HFFc6 (cell line): ENCODE measurements around the gene ST8SIA4. TPM values are rescaled to one million over a fixed set of nuclear protein-coding genes. Genes with fewer than 3 reads are reported as not detected.
A peak's percentile ranks its signal among the peaks of the same experiment; 100 is the strongest.
"Not testable (repeated sequence)": the region's sequence is repeated elsewhere in the genome, so short reads cannot be mapped to it uniquely, and the experiment has no call there.

ENCODE experiments used
- DNase-seq: peaks from one replicate; pipeline ENCODE4 v3.0.0-alpha.2; 2018
- H3K27ac Mint-ChIP-seq: 2 replicates; pipeline ENCODE4 v1.8.0; 2020; ENCODE audit warnings: mild to moderate bottlenecking, mixed read lengths
- H3K27me3 Mint-ChIP-seq: 2 replicates; pipeline ENCODE4 v1.8.0; 2021; ENCODE audit warnings: mild to moderate bottlenecking, moderate library complexity, mixed read lengths; ENCODE audit not compliant: insufficient read depth
- H3K36me3 Mint-ChIP-seq: 2 replicates; pipeline ENCODE4 v1.8.0; 2021; ENCODE audit warnings: low read depth, mixed read lengths
- H3K4me1 Mint-ChIP-seq: 2 replicates; pipeline ENCODE4 v1.8.0; 2020; ENCODE audit warnings: low read depth, mixed read lengths
- H3K4me3 Mint-ChIP-seq: 2 replicates; pipeline ENCODE4 v1.8.0; 2020; ENCODE audit warnings: mild to moderate bottlenecking, moderate library complexity, mixed read lengths
- H3K9me3 Mint-ChIP-seq: 2 replicates; pipeline ENCODE4 v1.8.0; 2020; ENCODE audit warnings: mild to moderate bottlenecking, mixed read lengths
- total RNA-seq, 6 experiments: library from RNA; stranded (reverse); fragmentation: NEBNext Ultra II Directional; extraction: Animal tissue kit (Norgen Biotek cat#: 25700); gene quantifications; 2 replicates in 1 of 6; 3 replicates in 5 of 6; pipeline ENCODE4 v1.2.3, GENCODE V29; 2021
- TF ChIP-seq, protein P1 (sequence below): fragments of 200-600 bp; sonication (generic); IDR thresholded peaks from 2 replicates; pipeline ENCODE4 v1.5.0; 2021; ENCODE audit warnings: antibody characterized with exemption, mild to moderate bottlenecking

Gene ST8SIA4
- total RNA-seq, 6 experiments from 2014 or later: not detected

DNA sequence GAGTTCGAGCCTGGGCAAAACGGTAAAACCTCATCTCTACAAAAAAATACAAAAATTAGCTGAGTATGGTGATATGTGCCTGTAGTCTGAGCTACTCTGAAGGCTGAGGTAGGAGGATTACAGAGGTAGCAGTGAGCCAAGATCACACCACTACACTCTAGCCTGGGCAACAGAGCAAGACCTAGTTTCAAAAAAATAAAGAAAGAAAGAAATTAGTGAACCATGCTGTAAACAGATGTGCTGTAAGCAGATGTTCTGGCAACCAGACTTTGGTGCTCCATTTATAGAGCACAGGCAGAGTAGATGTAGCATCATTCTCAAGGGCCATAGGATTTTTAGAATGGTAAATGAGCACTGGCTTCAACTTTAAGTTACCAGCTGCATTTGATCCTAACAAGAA lies 115.4 kb downstream of the ST8SIA4 start:
- Mint-ChIP-seq H3K36me3 (no peaks in the 10 kb centered on the region), H3K27me3 (peaks cover 4% of the 10 kb centered on the region; the same call in 1 of the 2 replicates), H3K27ac (no peak overlapping the region), H3K4me1 (no peaks in the 10 kb centered on the region), H3K4me3 (no peak overlapping the region), H3K9me3 (no peaks in the 10 kb centered on the region)
- TF ChIP-seq, protein P1, sequence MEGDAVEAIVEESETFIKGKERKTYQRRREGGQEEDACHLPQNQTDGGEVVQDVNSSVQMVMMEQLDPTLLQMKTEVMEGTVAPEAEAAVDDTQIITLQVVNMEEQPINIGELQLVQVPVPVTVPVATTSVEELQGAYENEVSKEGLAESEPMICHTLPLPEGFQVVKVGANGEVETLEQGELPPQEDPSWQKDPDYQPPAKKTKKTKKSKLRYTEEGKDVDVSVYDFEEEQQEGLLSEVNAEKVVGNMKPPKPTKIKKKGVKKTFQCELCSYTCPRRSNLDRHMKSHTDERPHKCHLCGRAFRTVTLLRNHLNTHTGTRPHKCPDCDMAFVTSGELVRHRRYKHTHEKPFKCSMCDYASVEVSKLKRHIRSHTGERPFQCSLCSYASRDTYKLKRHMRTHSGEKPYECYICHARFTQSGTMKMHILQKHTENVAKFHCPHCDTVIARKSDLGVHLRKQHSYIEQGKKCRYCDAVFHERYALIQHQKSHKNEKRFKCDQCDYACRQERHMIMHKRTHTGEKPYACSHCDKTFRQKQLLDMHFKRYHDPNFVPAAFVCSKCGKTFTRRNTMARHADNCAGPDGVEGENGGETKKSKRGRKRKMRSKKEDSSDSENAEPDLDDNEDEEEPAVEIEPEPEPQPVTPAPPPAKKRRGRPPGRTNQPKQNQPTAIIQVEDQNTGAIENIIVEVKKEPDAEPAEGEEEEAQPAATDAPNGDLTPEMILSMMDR: no peak
- DNase-seq: no peak

DNA sequence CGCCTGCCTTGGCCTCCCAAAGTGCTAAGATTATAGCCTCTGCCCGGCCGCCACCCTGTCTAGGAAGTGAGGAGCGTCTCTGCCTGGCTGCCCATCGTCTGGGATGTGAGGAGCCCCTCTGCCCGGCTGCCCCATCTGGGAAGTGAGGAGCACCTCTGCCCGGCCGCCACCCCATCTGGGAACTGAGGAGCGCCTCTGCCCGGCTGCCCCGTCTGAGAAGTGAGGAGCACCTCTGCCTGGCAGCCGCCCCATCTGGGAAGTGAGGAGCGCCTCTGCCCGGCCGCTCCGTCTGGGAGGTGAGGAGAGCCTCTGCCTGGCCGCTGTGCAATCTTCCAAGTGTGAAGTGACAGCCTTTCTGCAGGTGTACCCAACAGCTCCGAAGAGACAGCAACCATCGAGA lies 117.5 kb downstream of the ST8SIA4 start:
- H3K4me3 Mint-ChIP-seq, H3K9me3 Mint-ChIP-seq, H3K36me3 Mint-ChIP-seq, H3K4me1 Mint-ChIP-seq, H3K27ac Mint-ChIP-seq, H3K27me3 Mint-ChIP-seq, DNase-seq: not testable (repeated sequence)

DNA sequence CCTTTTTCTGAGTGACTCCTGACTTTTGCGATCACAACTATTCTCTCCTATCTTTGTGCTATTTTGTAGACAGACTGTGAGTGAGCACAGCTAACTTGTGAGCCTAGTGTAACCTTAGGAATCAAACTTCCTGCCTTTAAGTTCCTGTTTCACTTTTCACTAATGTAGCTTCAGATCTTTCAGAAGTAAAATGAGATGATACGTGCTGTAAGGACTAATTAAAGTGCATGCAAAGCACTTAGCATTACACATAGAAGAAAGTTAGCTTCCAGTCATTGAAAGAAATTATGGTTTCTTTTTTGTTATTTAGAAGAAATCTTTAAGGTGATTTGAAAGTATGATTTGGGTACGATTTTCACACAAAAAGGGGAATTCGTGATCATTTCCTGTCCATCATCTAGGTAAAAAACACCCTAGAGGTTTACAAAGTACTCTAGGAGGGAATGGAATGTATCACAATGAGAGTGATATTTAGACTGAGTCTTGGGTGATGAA lies 122.7 kb downstream of the ST8SIA4 start:
- Mint-ChIP-seq H3K9me3 (no peaks in the 10 kb centered on the region), H3K27ac (no peak overlapping the region), H3K4me1 (peaks cover 22% of the 10 kb centered on the region), H3K27me3 (peaks cover 6% of the 10 kb centered on the region; the same call in 1 of the 2 replicates), H3K4me3 (no peak overlapping the region), H3K36me3 (no peaks in the 10 kb centered on the region)
- TF ChIP-seq, protein P1: no peak
- no peak for DNase-seq

DNA sequence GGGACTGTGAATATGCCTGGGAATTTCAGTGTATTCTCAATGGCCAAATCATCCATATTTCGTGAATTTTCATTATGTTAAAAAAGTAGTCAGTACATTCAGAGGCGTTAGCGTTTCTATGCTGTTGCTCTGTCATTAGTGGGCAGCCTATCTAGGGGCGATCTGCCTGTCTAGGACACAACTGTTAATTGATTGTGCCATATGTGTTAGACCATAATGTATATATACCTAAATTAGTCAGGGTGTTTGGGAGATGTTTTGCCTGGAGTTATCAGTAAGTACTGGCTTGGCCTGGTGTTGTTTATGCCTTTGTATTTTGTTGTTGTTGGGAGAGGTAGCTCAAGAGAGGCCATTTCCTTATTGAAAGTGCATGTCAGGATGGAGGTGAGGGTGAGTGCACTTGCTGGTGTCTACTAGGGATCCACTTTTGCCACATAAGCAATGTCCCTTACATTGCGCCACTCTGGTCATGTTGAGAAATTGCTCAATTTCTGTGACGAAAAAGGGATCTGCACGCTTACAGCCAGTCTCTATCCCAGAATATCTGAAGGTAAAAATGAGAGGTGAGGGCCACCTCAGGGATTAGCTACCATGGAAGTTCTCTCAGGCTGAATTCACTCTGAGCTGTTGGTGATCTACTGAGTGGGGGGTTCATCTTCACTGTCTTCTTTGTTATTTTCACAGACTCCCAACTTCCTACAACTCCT lies 123.3 kb downstream of the ST8SIA4 start:
- no peak overlapping the region for H3K27ac Mint-ChIP-seq
- no peak overlapping the region for H3K4me3 Mint-ChIP-seq
- H3K9me3 Mint-ChIP-seq: no peaks in the 10 kb centered on the region
- peaks cover 2% of the 10 kb centered on the region for H3K27me3 Mint-ChIP-seq
- no peaks in the 10 kb centered on the region for H3K36me3 Mint-ChIP-seq
- peaks cover 22% of the 10 kb centered on the region for H3K4me1 Mint-ChIP-seq
- DNase-seq: no peak
- TF ChIP-seq, protein P1: no peak

DNA sequence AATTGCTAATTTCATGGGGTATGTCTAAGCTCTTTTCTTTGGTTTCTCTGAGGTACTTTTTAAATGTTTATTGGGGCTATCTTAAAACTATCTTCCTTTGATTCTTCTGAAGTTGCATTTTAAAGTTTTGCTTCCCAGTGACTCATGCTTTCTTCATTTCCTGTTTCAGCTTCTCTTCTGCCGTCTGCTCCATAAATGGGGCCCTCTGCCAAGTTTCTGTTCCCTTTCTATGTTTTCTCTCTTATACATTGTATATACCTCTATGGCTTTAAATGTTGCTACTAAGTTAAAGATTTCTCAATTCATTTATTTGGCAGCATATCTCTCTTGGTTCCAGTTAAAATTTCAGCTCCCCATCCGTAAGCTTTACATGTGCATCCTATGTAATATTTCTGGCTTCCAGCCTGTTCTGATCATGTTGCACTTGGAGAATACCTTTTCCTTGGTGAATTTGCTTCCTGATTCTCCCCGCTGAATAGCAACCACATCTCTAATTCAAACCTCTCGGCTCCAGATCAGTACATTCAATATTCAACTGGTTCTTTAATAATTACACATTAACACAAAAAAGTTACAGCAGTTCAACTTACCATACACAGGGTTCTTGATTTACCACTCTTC lies 125.3 kb downstream of the ST8SIA4 start:
- Mint-ChIP-seq H3K27ac (peak overlapping the region; percentile 77), H3K36me3 (no peaks in the 10 kb centered on the region), H3K9me3 (no peaks in the 10 kb centered on the region), H3K27me3 (peaks cover 2% of the 10 kb centered on the region), H3K4me1 (peaks cover 22% of the 10 kb centered on the region), H3K4me3 (peak overlapping the region; percentile 70)
- DNase-seq: peak; percentile 60
- TF ChIP-seq, protein P1: no peak

DNA sequence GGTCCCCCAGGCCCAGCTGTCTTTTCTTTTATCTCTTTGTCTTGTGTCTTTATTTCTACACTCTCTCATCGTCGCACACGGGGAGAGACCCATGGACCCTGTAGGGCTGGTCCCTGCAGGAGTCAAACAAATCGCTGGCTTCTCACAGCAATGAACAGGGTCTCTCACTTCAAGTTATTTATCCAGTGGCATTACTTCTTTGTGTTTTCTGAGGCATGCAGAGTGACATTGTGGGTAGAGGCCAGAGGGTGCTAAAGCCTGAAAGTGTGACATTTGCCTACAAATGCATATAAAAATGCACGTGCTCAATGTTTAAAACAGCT lies 127.6 kb downstream of the ST8SIA4 start:
- DNase-seq: no peak
- no peak overlapping the region for H3K4me3 Mint-ChIP-seq
- H3K27me3 Mint-ChIP-seq: peaks cover 2% of the 10 kb centered on the region
- TF ChIP-seq, protein P1: no peak
- H3K27ac Mint-ChIP-seq: no peak overlapping the region
- no peaks in the 10 kb centered on the region for H3K36me3 Mint-ChIP-seq
- H3K4me1 Mint-ChIP-seq: peaks cover 22% of the 10 kb centered on the region
- no peaks in the 10 kb centered on the region for H3K9me3 Mint-ChIP-seq
